Measurements from ENCODE around the gene PM20D1.
A peak's percentile ranks its signal among the peaks of the same experiment; 100 is the strongest.

The PM20D1 gene

GRCh38 chr1:205802060-205802459 lies 47.9 kb downstream of the PM20D1 start:
- DNase-seq, result no peak

- DNase-seq, result no peak
Observed at GRCh38 chr1:205800981-205801703, 48.8 kb downstream of the PM20D1 start.

GRCh38 chr1:205800427-205800826 lies 49.5 kb downstream of the PM20D1 start:
- no peak for DNase-seq

- no peak for DNase-seq
Observed at GRCh38 chr1:205798577-205798976, 51.4 kb downstream of the PM20D1 start.

GRCh38 chr1:205797168-205797567 lies 52.8 kb downstream of the PM20D1 start:
- no peak for DNase-seq

GRCh38 chr1:205794011-205794730 lies 55.8 kb downstream of the PM20D1 start:
- no peak for DNase-seq

- no peak for DNase-seq
Observed at GRCh38 chr1:205792961-205793673, 56.8 kb downstream of the PM20D1 start.

GRCh38 chr1:205792481-205792881 lies 57.5 kb downstream of the PM20D1 start:
- DNase-seq, result no peak

GRCh38 chr1:205791568-205792180 lies 58.3 kb downstream of the PM20D1 start:
- peak; percentile 58 for DNase-seq

GRCh38 chr1:205787287-205787916 lies 62.5 kb downstream of the PM20D1 start:
- no peak for DNase-seq

- DNase-seq, result no peak
Observed at GRCh38 chr1:205786601-205787000, 63.3 kb downstream of the PM20D1 start.

GRCh38 chr1:205785446-205785845 lies 64.5 kb downstream of the PM20D1 start:
- no peak for DNase-seq

- DNase-seq, result no peak
Observed at GRCh38 chr1:205783904-205784303, 66.0 kb downstream of the PM20D1 start.

GRCh38 chr1:205783433-205783795 lies 66.5 kb downstream of the PM20D1 start:
- no peak for DNase-seq

- DNase-seq, result no peak
Observed at GRCh38 chr1:205782627-205783432, 67.1 kb downstream of the PM20D1 start.

- DNase-seq, result no peak
Observed at GRCh38 chr1:205780335-205780734, 69.6 kb downstream of the PM20D1 start.

Measured in CD4-positive, alpha-beta T cell treated with Interferon gamma for 1 hour (primary cell).